GM23338 (cell line): Measurements from ENCODE around the gene SUSD4. TPM values are rescaled to one million over a fixed set of nuclear protein-coding genes. Genes with fewer than 3 reads are reported as not detected.

ENCODE experiments used
- ATAC-seq: fragments of 200-7000 bp; cut with Tn5 transposase; 3 replicates; pipeline ENCODE4 v1.9.1; 2020
- DNase-seq: peaks from one replicate; pipeline ENCODE4 v3.0.0-alpha.2; 2015; ENCODE audit warnings: low spot score
- H2AFZ ChIP-seq: fragments of 200-600 bp; sonication (generic); 2 replicates; pipeline ENCODE4 v1.8.0; 2016; ENCODE audit warnings: antibody characterized with exemption, mild to moderate bottlenecking, moderate library complexity
- H3F3A ChIP-seq: fragments of 200-600 bp; sonication (generic); replicated peaks from 2 replicates; pipeline ENCODE4 v1.8.0; 2017; ENCODE audit warnings: antibody characterized with exemption, mixed run types, low read depth
- H3K27ac ChIP-seq: fragments of 200-600 bp; sonication (generic); 2 replicates; pipeline ENCODE4 v1.6.1; 2016; ENCODE audit warnings: low read depth
- H3K27me3 ChIP-seq: fragments of 200-600 bp; sonication (generic); 2 replicates; pipeline ENCODE4 v1.8.0; 2016; ENCODE audit warnings: mild to moderate bottlenecking, mixed run types, moderate library complexity; ENCODE audit not compliant: insufficient read depth
- H3K36me3 ChIP-seq: fragments of 200-600 bp; sonication (generic); 2 replicates; pipeline ENCODE4 v1.8.0; 2016; ENCODE audit warnings: mild to moderate bottlenecking; ENCODE audit not compliant: insufficient read depth
- H3K4me1 ChIP-seq: fragments of 200-600 bp; sonication (generic); 2 replicates; pipeline ENCODE4 v1.8.0; 2016; ENCODE audit warnings: mild to moderate bottlenecking, moderate library complexity; ENCODE audit not compliant: insufficient read depth
- H3K4me2 ChIP-seq: fragments of 200-600 bp; sonication (generic); 2 replicates; pipeline ENCODE4 v1.7.1; 2017; ENCODE audit warnings: mixed run types
- H3K4me3 ChIP-seq: fragments of 200-600 bp; sonication (generic); 2 replicates; pipeline ENCODE4 v1.6.1; 2016; ENCODE audit warnings: mixed run types
- H3K79me2 ChIP-seq: fragments of 200-600 bp; sonication (generic); replicated peaks from 2 replicates; pipeline ENCODE4 v1.8.0; 2017; ENCODE audit warnings: mild to moderate bottlenecking; ENCODE audit not compliant: insufficient read depth
- H3K9me2 ChIP-seq: fragments of 200-600 bp; sonication (generic); 2 replicates; pipeline ENCODE4 v1.8.0; 2017; ENCODE audit not compliant: insufficient read depth
- H4K20me1 ChIP-seq: fragments of 200-600 bp; sonication (generic); replicated peaks from 2 replicates; pipeline ENCODE4 v1.8.0; 2017; ENCODE audit warnings: mild to moderate bottlenecking; ENCODE audit not compliant: insufficient read depth
- H3K27ac Mint-ChIP-seq: 2 replicates; pipeline ENCODE4 v1.8.0; 2020; ENCODE audit warnings: inconsistent platforms, mild to moderate bottlenecking, moderate library complexity, mixed read lengths
- H3K27me3 Mint-ChIP-seq: 3 replicates; pipeline ENCODE4 v1.8.0; 2022; ENCODE audit warnings: low read depth, mild to moderate bottlenecking, moderate library complexity, mixed read lengths, inconsistent platforms; ENCODE audit not compliant: insufficient read depth, poor library complexity
- H3K36me3 Mint-ChIP-seq: 3 replicates; pipeline ENCODE4 v1.8.0; 2021; ENCODE audit warnings: low read depth, mild to moderate bottlenecking, inconsistent platforms, moderate library complexity, mixed read lengths
- H3K4me1 Mint-ChIP-seq: 3 replicates; pipeline ENCODE4 v1.8.0; 2020; ENCODE audit warnings: mild to moderate bottlenecking, inconsistent platforms, mixed read lengths
- H3K4me3 Mint-ChIP-seq: 3 replicates; pipeline ENCODE4 v1.8.0; 2021; ENCODE audit warnings: moderate library complexity, mild to moderate bottlenecking, inconsistent platforms, mixed read lengths
- H3K9me3 Mint-ChIP-seq: 3 replicates; pipeline ENCODE4 v1.8.0; 2020; ENCODE audit warnings: moderate library complexity, mild to moderate bottlenecking, inconsistent platforms, mixed read lengths
- CREB1 ChIP-seq: fragments of 250-450 bp; sonication (Bioruptor Pico); IDR thresholded peaks from 2 replicates; pipeline ENCODE4 v1.5.0; 2020; ENCODE audit warnings: low read depth, mild to moderate bottlenecking, moderate library complexity
- EZH2 ChIP-seq: fragments of 200-600 bp; sonication (generic); IDR thresholded peaks from one replicate; pipeline ENCODE4 v1.8.0; 2017; ENCODE audit warnings: antibody characterized with exemption, mild to moderate bottlenecking, low read depth; ENCODE audit not compliant: unreplicated experiment
- JUNB ChIP-seq: IDR thresholded peaks from one replicate; pipeline ENCODE4 v1.6.1; 2016; ENCODE audit warnings: antibody characterized with exemption; ENCODE audit not compliant: unreplicated experiment
- ZNF114 ChIP-seq: fragments of 250-450 bp; sonication (Bioruptor Pico); IDR thresholded peaks from 2 replicates; pipeline ENCODE4 v1.5.0; 2020; ENCODE audit warnings: mild to moderate bottlenecking, moderate library complexity
- ZNF462 ChIP-seq: fragments of 250-450 bp; sonication (Bioruptor Pico); IDR thresholded peaks from 2 replicates; pipeline ENCODE4 v1.5.0; 2020; ENCODE audit warnings: mild to moderate bottlenecking, moderate library complexity
- polyA plus RNA-seq: library from polyadenylated mRNA; unstranded; fragments of >200 nt; fragmentation: Nextera tagmentation; extraction: Ambion mirVana; gene quantifications from 2 replicates; pipeline ENCODE4 v1.2.1, GENCODE V29; 2016
- total RNA-seq: library from RNA; depleted of rRNA; stranded (reverse); fragments of >200 nt; shearing (Covaris generic); gene quantifications from 2 replicates; pipeline ENCODE4 v1.2.3, GENCODE V29; 2014
- TF ChIP-seq, protein P1 (sequence below): IDR thresholded peaks from one replicate; pipeline ENCODE4 v1.6.1; 2018; ENCODE audit warnings: antibody characterized with exemption; ENCODE audit not compliant: unreplicated experiment

The SUSD4 gene
- total and polyA plus RNA-seq, 2 experiments from 2014 or later: 2.3 to 3.6 TPM

DNA sequence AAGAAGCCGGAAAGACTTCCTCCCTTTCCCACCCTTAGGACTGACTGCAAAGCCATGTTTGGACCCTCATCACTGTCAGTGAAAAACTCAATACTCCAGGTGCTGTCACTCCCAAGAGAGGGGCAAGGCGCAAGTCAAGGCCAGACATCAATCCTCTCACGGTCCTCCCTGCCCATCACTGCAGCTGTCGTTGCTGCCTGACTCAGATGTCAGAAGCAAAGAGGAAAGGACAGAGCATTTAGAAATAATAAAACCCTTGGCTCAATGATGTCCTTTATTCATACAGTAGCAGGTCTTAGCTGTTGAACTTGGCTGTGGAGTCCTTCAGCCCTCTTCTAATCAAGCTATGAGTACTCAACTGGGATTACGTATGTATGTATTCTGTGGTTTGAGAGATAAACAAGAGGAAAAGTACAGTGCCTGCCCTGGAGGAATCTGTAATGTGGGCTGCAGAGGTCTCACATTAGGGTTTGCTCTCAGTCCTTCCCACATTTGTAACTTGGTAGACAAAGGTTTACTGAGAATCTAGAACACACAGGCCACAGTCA, 13.5 kb downstream of the SUSD4 start (continued):
- no peak for TF ChIP-seq ZNF462
- no peak for TF ChIP-seq CREB1
- TF ChIP-seq, protein P1, sequence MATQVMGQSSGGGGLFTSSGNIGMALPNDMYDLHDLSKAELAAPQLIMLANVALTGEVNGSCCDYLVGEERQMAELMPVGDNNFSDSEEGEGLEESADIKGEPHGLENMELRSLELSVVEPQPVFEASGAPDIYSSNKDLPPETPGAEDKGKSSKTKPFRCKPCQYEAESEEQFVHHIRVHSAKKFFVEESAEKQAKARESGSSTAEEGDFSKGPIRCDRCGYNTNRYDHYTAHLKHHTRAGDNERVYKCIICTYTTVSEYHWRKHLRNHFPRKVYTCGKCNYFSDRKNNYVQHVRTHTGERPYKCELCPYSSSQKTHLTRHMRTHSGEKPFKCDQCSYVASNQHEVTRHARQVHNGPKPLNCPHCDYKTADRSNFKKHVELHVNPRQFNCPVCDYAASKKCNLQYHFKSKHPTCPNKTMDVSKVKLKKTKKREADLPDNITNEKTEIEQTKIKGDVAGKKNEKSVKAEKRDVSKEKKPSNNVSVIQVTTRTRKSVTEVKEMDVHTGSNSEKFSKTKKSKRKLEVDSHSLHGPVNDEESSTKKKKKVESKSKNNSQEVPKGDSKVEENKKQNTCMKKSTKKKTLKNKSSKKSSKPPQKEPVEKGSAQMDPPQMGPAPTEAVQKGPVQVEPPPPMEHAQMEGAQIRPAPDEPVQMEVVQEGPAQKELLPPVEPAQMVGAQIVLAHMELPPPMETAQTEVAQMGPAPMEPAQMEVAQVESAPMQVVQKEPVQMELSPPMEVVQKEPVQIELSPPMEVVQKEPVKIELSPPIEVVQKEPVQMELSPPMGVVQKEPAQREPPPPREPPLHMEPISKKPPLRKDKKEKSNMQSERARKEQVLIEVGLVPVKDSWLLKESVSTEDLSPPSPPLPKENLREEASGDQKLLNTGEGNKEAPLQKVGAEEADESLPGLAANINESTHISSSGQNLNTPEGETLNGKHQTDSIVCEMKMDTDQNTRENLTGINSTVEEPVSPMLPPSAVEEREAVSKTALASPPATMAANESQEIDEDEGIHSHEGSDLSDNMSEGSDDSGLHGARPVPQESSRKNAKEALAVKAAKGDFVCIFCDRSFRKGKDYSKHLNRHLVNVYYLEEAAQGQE: no peak
- TF ChIP-seq ZNF114 (CRISPR knock-in tag): no peak
- TF ChIP-seq JUNB: no peak

- Histone ChIP-seq H3K9me2 (no peaks in the 10 kb centered on the region), H3K27me3 (no peaks in the 10 kb centered on the region), H4K20me1 (no peaks in the 10 kb centered on the region), H3K4me1 (no peaks in the 10 kb centered on the region), H3K79me2 (no peaks in the 10 kb centered on the region), H3K27ac (no peak overlapping the region), H3K36me3 (no peaks in the 10 kb centered on the region), H3F3A (no peaks in the 10 kb centered on the region), H3K4me3 (no peak overlapping the region), H2AFZ (no peak overlapping the region), H3K4me2 (no peak overlapping the region)
- peaks cover 3% of the 10 kb centered on the region; the same call in 2 of the 3 replicates for H3K4me1 Mint-ChIP-seq
- ATAC-seq: no peak
- DNase-seq: no peak
- peaks cover 3% of the 10 kb centered on the region for H3K27me3 Mint-ChIP-seq
- H3K9me3 Mint-ChIP-seq: no peaks in the 10 kb centered on the region
- no peak overlapping the region for H3K27ac Mint-ChIP-seq
- H3K36me3 Mint-ChIP-seq: no peaks in the 10 kb centered on the region
- no peak overlapping the region for H3K4me3 Mint-ChIP-seq
- TF ChIP-seq ZNF462 (no peak), EZH2 (no peak), JUNB (no peak)
Observed at GRCh38 chr1:223349241-223349640, 14.7 kb downstream of the SUSD4 start.
